IPS-18c (cell line): ENCODE data around the gene TAPBP.
"Not testable (repeated sequence)": the region's sequence is repeated elsewhere in the genome, so short reads cannot be mapped to it uniquely, and the experiment has no call there.

Source experiments
- H3K4me3 ChIP-seq: 2 replicates; pipeline ENCODE4 v1.7.0; 2013; ENCODE audit warnings: low read depth, mild to moderate bottlenecking, low read length, moderate library complexity; ENCODE audit not compliant: insufficient read depth
- H3K9me3 ChIP-seq: one replicate; pipeline ENCODE4 v1.6.1; 2013; ENCODE audit warnings: mild to moderate bottlenecking, low read length, moderate library complexity; ENCODE audit not compliant: control insufficient read depth, insufficient read depth

The TAPBP gene

GRCh38 chr6:33288141-33288920 lies 25.5 kb downstream of the TAPBP start:
- H3K4me3 ChIP-seq, result peak overlapping the region; percentile 82
- H3K9me3 ChIP-seq, result no peaks in the 10 kb centered on the region

- no peak overlapping the region for H3K4me3 ChIP-seq
Observed at GRCh38 chr6:33286946-33287914, 26.6 kb downstream of the TAPBP start.

GRCh38 chr6:33285214-33285613 lies 28.7 kb downstream of the TAPBP start:
- not testable (repeated sequence) for H3K4me3 ChIP-seq

More at GRCh38 chr6:33286946-33287914, 26.6 kb downstream of the TAPBP start:
- H3K9me3 ChIP-seq, result no peaks in the 10 kb centered on the region

DNA sequence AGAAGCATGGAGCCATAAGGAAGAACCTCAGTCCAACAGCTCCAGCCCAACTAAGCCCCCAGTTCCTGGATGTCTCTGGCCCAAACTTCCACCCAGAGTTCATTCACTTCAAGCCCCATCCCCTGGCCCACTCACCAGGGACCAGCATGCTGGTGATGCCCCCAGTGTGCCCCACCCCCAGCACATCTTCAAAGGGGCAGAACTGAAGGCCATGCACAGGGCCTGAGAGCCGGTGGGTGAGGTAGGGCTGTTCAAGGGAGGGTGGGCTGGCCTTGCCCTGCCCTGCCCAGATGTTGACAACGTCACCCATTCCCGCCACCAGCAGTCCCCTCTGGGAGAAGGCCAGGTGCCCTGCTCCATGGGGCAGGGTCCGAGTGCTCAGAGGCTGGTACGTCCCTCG lies 33.3 kb downstream of the TAPBP start:
- no peak overlapping the region for H3K4me3 ChIP-seq
- no peaks in the 10 kb centered on the region for H3K9me3 ChIP-seq

More at GRCh38 chr6:33285214-33285613, 28.7 kb downstream of the TAPBP start:
- H3K9me3 ChIP-seq, result not testable (repeated sequence)

- H3K4me3 ChIP-seq, result no peak overlapping the region
- H3K9me3 ChIP-seq, result no peaks in the 10 kb centered on the region
Observed at GRCh38 chr6:33279971-33280511, 33.8 kb downstream of the TAPBP start.

GRCh38 chr6:33279257-33279695 lies 34.6 kb downstream of the TAPBP start:
- no peaks in the 10 kb centered on the region for H3K9me3 ChIP-seq
- H3K4me3 ChIP-seq, result no peak overlapping the region

DNA sequence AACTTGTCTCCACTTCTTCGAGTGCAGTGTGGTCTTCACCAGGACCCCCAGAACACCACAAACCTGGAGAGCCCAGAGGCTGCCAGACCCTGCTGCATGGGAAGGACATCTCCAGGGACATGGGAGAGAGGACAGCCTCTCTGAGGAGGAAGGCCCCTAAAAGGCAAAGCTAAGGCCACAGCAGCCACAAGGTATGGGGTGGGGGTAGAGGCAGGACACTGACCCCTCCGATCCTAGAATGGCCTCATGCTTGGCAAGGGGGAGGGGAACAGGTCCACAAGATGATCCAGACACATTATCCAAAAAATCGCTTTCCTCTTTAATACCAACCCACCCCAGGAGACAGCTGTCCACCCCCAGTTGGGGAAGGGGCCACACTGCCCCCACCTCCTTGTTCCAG lies 35.1 kb downstream of the TAPBP start:
- no peaks in the 10 kb centered on the region for H3K9me3 ChIP-seq
- no peak overlapping the region for H3K4me3 ChIP-seq

DNA sequence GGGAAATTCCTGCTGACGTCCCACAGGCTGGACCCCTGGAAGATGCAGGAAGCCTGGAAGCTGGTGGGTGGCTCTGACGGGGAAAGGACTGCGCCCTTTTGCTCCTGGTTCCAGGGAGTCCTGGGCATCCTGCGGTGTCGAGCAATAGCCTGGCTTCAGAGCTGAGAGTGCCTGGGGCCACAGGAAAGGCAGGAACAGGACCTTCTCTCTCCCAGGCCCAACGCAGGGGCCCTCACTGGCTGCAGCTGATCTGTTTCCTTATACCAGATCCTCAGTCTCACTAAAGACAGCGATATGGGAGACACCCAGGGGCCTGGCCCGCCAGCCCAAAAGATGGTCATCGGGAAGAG lies 35.5 kb downstream of the TAPBP start:
- Histone ChIP-seq H3K4me3 (no peak overlapping the region; the same call in 1 of the 2 replicates), H3K9me3 (no peaks in the 10 kb centered on the region)

- H3K9me3 ChIP-seq, result no peaks in the 10 kb centered on the region
Observed at GRCh38 chr6:33277663-33278391, 36.1 kb downstream of the TAPBP start.

GRCh38 chr6:33276864-33277662 lies 36.8 kb downstream of the TAPBP start, which contains the start of gene B3GALT4:
B3GALT4 (plus strand) TSS chr6:33277123; CDS start chr6:33277420, 297 bp downstream.
- Histone ChIP-seq H3K4me3 (peak within 1 kb of the TSS; percentile 61), H3K9me3 (no peaks in the 10 kb centered on the region)

More at GRCh38 chr6:33277663-33278391, 36.1 kb downstream of the TAPBP start:
- peak overlapping the region; percentile 61 for H3K4me3 ChIP-seq

- Histone ChIP-seq H3K4me3 (peak overlapping the region; percentile 61), H3K9me3 (no peaks in the 10 kb centered on the region)
Observed at GRCh38 chr6:33276581-33276863, 37.4 kb downstream of the TAPBP start.

- peak overlapping the region; percentile 61; the same call in 1 of the 2 replicates for H3K4me3 ChIP-seq
- not testable (repeated sequence) for H3K9me3 ChIP-seq
Observed at GRCh38 chr6:33275795-33276580, 37.9 kb downstream of the TAPBP start.

GRCh38 chr6:33273924-33274902 lies 39.7 kb downstream of the TAPBP start:
- Histone ChIP-seq H3K4me3 (peak overlapping the region; percentile 16; the same call in 1 of the 2 replicates), H3K9me3 (no peaks in the 10 kb centered on the region)

- Histone ChIP-seq H3K4me3 (peak overlapping the region; percentile 91), H3K9me3 (no peaks in the 10 kb centered on the region)
Observed at GRCh38 chr6:33273129-33273923, 40.6 kb downstream of the TAPBP start.
